A204.1 (cell line): ENCODE measurements around the gene RUFY4.
A peak's percentile ranks its signal among the peaks of the same experiment; 100 is the strongest.

Experiments used
- FAIRE-seq: peaks from 2 replicates; lab custom pipeline; 2012; peaks lifted over from hg19 to GRCh38; lab: Jason Lieb, UNC

Gene RUFY4, protein sequence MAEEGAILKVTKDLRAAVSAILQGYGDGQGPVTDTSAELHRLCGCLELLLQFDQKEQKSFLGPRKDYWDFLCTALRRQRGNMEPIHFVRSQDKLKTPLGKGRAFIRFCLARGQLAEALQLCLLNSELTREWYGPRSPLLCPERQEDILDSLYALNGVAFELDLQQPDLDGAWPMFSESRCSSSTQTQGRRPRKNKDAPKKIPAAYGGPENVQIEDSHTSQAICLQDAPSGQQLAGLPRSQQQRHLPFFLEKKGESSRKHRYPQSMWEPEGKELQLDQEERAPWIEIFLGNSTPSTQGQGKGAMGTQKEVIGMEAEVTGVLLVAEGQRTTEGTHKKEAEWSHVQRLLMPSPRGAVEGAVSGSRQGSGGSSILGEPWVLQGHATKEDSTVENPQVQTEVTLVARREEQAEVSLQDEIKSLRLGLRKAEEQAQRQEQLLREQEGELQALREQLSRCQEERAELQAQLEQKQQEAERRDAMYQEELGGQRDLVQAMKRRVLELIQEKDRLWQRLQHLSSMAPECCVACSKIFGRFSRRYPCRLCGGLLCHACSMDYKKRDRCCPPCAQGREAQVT

DNA sequence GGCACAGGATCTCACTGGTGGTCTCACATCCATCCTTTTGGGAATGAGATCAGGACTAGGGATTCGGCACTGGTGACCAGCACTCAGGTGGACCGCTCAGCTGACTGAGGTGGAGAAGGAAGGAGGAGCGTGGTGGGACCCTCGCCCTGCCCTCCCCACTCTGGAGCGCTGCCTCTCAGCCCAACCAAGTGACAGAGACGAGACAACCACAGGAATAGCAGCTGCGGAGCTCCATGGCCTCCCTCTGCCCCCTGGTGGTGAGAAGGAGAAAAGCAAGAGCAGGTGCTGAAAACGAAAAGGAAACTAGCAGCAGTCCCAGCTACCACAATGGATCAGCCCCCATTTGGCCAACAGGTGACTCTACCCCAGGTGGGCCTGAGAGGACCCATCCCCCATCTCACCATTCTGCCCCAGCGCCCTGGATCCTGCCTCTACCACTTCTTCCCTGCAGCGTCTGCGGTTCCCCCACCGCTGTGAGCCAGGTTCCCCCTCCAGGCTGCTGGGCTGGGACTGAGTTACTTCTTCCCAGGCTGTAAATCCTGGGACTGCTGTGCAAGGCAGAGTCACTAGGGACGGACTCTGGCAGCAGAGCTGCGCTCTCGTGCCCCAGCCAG lies at the start of gene RUFY4:
RUFY4 (plus strand) TSS at position 533 of the 614 bp plus-strand sequence. CDS start 1,353 bp downstream, outside the sequence.
- FAIRE-seq = peak; percentile 65

DNA sequence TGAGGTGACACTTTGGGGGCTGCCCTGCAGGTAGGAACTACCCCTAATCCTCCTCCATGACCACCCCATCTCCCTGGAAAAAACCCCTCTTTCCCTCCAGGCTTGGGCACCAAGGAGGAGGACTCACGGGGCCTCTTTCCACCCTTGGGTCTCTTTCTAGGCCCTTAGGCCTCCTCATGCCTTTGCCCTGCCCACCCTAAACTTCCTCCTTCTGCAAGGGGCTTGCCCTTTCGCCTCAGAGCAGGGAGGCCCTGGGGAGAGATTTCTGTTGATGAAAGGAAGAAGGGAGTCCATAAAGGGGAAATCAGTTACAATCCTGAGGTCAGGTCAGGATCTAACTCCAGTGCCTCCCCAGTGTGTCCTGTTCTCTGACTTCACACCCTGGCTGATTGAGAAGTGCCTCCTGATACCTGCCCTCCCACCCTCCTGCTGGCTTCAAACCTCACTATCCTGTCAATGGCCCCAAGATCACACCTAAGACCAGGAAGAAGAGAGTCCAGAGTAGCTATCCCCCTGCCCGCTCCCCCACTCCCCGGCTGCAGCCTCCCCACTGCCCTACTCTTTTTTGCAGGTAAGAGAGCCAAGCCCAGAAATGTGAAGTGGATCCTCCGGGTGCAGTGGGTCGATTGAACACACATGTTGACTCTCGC lies 49.5 kb upstream of the RUFY4 start:
- no peak for FAIRE-seq

DNA sequence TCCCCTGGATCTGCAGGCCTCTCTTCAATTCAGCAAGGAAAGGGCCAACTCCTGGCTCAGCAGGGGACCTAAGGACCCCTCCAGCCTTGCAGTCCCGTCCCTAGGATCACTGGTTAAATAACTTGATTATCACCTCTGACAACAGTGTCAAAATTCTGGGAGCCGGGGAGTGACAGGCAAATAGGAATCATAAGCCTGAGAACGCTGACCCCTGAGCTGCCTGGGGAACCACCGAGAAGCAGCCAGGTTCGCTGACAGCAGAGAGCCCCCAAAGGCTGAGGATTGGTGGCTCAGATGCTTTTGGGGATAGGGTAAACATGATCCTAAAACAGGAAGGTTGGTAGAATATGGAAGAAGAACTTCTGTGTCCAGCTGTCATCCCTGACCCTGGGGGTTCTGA lies 48.8 kb upstream of the RUFY4 start:
- no peak for FAIRE-seq

GRCh38 chr2:218020966-218021535 lies 48.0 kb upstream of the RUFY4 start:
- no peak for FAIRE-seq

GRCh38 chr2:218021536-218022071 lies 47.4 kb upstream of the RUFY4 start:
- no peak for FAIRE-seq

DNA sequence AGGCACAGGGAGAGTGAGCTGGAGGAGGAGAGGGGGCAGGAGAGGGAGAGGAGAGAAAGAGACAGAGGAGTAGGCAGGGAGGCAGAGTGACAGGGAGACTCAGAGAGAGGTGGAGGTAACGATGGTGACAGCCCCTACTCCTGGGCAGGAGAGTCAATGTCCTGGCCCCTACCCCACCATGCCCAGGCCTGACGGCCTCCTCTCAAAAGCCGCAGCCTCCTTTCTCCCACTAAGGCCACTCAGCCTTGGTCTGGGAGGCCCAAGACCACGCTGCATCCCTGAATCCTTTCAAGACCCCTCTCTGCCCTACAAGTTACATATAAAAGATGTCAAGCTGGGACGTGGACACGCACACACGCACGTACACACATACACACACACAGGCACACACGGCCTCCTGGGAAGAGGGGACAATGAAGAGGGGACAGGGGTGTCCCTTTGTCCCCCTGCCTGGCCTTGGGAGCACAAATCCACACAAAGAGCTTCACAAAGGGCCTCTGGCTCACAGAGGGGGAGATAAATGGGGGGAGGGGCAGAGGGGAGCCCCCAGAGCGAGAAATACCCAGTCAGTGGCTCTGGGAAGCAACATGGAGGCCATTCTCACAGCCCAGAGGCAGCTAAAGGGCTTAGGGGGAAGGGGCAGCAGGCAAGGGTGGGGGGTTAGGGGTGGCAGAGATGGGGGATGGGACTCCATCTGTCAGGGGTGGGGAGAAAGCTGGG lies 46.8 kb upstream of the RUFY4 start:
- FAIRE-seq = no peak

DNA sequence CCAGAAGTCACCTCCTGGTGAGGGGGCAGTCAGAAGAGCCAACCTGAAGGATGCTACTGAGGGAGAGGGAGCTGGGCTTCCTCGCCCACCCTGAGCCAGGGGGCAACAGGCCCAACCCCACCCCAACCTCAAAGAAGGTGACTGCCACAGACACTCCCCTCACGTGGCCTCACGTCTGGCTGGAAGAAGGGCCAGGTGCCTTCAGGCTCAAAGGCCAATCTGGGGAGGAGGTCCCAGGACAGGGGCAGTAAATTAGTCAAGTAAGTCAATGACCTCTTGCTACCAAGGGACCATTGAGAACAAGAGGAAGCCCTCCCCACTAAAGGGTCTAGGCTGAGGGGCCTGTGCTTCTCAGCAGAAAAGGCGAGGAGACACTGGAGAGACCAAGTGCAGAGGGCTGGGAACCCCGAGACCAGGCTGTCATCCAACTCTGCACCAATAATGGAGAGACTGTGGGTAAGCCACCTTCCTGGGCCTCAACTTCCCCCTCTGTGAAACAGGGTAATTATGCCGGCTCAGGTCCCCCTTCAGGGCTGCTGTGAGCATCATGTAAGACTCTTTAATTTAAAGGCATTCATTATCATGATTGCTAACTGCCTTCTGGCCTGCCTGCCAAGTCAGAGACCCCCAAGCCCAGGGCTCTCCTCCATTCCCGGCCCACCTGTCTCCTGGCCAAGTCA lies 46.1 kb upstream of the RUFY4 start:
- no peak for FAIRE-seq

GRCh38 chr2:218023636-218024035 lies 45.4 kb upstream of the RUFY4 start:
- FAIRE-seq = no peak

- no peak for FAIRE-seq
These were observed 44.7 kb upstream of the RUFY4 start for GRCh38 chr2:218024336-218024735.

DNA sequence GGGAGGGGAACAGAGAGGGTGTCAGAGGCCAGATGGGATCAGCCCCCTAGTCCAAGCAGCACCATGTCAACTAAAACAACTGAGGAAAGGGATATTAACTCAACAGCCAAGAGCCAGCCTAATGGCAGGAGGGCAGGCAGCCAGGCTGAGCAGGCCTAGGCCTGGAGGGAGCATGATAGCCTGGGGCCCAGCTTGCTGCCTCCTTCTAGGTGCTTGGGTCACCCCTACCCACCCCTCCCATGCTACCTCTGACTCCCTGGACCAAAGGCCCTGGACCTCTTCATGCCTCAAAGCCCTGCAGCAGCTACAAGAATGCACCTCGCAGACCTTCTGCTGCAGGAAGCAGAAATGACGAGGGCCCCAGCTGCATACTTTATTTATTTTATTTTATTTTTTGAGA lies 44.2 kb upstream of the RUFY4 start:
- FAIRE-seq = no peak

- FAIRE-seq = no peak
These were observed 42.8 kb upstream of the RUFY4 start for GRCh38 chr2:218026244-218026643.

GRCh38 chr2:218026676-218027425 lies 42.2 kb upstream of the RUFY4 start:
- no peak for FAIRE-seq

DNA sequence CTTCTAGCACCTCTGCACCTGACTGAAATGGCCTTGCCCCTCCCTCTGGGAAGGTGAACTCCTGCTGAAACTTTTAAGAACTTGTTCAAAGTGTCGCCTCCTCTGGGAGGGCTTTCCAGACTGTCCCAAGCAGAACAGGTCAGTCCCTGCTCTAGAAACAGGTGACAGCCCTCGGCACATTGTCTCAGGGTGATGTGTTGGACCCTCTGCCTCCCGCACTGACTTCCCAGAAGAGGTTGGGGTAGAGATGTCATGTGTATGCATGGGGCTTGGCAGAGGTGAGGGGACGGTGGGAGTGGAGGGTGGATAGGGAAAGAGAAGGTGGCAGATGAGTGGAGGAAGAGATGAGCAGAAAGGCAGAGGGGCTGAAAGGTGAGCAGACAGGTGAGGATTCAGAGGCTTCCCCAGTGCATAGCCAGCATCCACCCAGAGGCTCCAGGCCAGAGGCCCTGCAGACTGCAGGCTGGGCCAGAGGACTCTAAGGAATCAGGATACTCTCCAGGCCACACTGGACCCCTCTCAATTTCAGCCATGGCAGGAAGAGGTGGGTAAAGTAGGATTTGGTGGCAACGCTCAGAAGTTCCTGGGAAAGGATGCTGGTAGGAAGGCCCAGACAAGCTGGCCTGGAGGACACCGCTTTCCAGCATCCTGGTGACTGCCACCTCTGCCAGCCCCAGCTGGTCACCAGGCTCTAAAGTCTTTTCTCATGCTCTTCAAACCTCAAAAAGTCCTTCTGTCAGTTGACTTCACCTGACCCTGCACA lies 41.4 kb upstream of the RUFY4 start:
- no peak for FAIRE-seq

GRCh38 chr2:218028189-218028495 lies 40.9 kb upstream of the RUFY4 start:
- no peak for FAIRE-seq

GRCh38 chr2:218028562-218029348 lies 40.3 kb upstream of the RUFY4 start:
- FAIRE-seq = no peak

GRCh38 chr2:218029366-218030360 lies 39.4 kb upstream of the RUFY4 start:
- FAIRE-seq = no peak

- no peak for FAIRE-seq
These were observed 38.5 kb upstream of the RUFY4 start for GRCh38 chr2:218030409-218031195.
